H9 (cell line): Measurements from ENCODE around the gene ABCF2. TPM values are rescaled to one million over a fixed set of nuclear protein-coding genes. Genes with fewer than 3 reads are reported as not detected.

Source experiments
- DNase-seq: peaks from one replicate; pipeline ENCODE4 v3.0.0-alpha.2; 2017
- H2AFZ ChIP-seq: one replicate; pipeline ENCODE4 v1.6.1; 2013; ENCODE audit warnings: mild to moderate bottlenecking, low read length, control low read depth, moderate library complexity
- H2AK5ac ChIP-seq: 2 replicates; pipeline ENCODE4 v1.6.1; 2013; ENCODE audit warnings: low read length, control low read depth, mixed read lengths; ENCODE audit not compliant: insufficient read length
- H2BK120ac ChIP-seq: one replicate; pipeline ENCODE4 v1.6.1; 2013; ENCODE audit warnings: low read depth, mild to moderate bottlenecking, low read length, control low read depth, inconsistent platforms; ENCODE audit not compliant: poor library complexity, severe bottlenecking
- H2BK12ac ChIP-seq: 2 replicates; pipeline ENCODE4 v1.6.1; 2013; ENCODE audit warnings: low read length, control low read depth, mixed read lengths, low read depth; ENCODE audit not compliant: insufficient read length
- H2BK15ac ChIP-seq: 2 replicates; pipeline ENCODE4 v1.6.1; 2013; ENCODE audit warnings: low read depth, low read length, control low read depth
- H2BK20ac ChIP-seq: one replicate; pipeline ENCODE4 v1.6.1; 2013; ENCODE audit warnings: low read depth, mild to moderate bottlenecking, low read length, control low read depth, inconsistent platforms; ENCODE audit not compliant: poor library complexity, severe bottlenecking
- H2BK5ac ChIP-seq: 2 replicates; pipeline ENCODE4 v1.6.1; 2013; ENCODE audit warnings: low read length, control low read depth, mixed read lengths; ENCODE audit not compliant: insufficient read length
- H3K14ac ChIP-seq: 2 replicates; pipeline ENCODE4 v1.6.1; 2013; ENCODE audit warnings: low read length, control low read depth; ENCODE audit not compliant: insufficient read depth
- H3K18ac ChIP-seq: 2 replicates; pipeline ENCODE4 v1.6.1; 2013; ENCODE audit warnings: low read depth, mild to moderate bottlenecking, mixed read lengths, low read length, control low read depth; ENCODE audit not compliant: insufficient read length
- H3K23ac ChIP-seq: 2 replicates; pipeline ENCODE4 v1.6.1; 2013; ENCODE audit warnings: low read length, control low read depth, mixed read lengths, low read depth; ENCODE audit not compliant: insufficient read length
- H3K23me2 ChIP-seq: 2 replicates; pipeline ENCODE4 v1.6.1; 2013; ENCODE audit warnings: low read depth, mild to moderate bottlenecking, mixed read lengths, low read length, control low read depth; ENCODE audit not compliant: insufficient read length, poor library complexity, severe bottlenecking
- H3K27ac ChIP-seq: 2 replicates; pipeline ENCODE4 v1.5.1; 2013; ENCODE audit warnings: low read length, control low read depth, mixed read lengths, low read depth; ENCODE audit not compliant: insufficient read length
- H3K27me3 ChIP-seq: 2 replicates; pipeline ENCODE4 v1.6.1; 2013; ENCODE audit warnings: low read length, control low read depth, inconsistent platforms; ENCODE audit not compliant: insufficient read depth
- H3K4ac ChIP-seq: 2 replicates; pipeline ENCODE4 v1.6.1; 2013; ENCODE audit warnings: low read depth, mild to moderate bottlenecking, control low read depth, inconsistent platforms, low read length, moderate library complexity
- H3K4me1 ChIP-seq: 2 replicates; pipeline ENCODE4 v1.6.1; 2013; ENCODE audit warnings: low read length, control low read depth, inconsistent platforms; ENCODE audit not compliant: insufficient read depth
- H3K4me2 ChIP-seq: 2 replicates; pipeline ENCODE4 v1.6.1; 2013; ENCODE audit warnings: low read length, control low read depth, mixed read lengths; ENCODE audit not compliant: insufficient read length, insufficient read depth
- H3K56ac ChIP-seq: 2 replicates; pipeline ENCODE4 v1.6.1; 2013; ENCODE audit warnings: low read depth, mild to moderate bottlenecking, mixed read lengths, low read length, control low read depth; ENCODE audit not compliant: insufficient read length
- H3K79me1 ChIP-seq: 2 replicates; pipeline ENCODE4 v1.6.1; 2013; ENCODE audit warnings: low read depth, mild to moderate bottlenecking, moderate library complexity, low read length, control low read depth, inconsistent platforms; ENCODE audit not compliant: insufficient read depth, poor library complexity, severe bottlenecking
- H3K79me2 ChIP-seq: 2 replicates; pipeline ENCODE4 v1.6.1; 2013; ENCODE audit warnings: low read length, control low read depth, inconsistent platforms; ENCODE audit not compliant: insufficient read depth
- H3K9ac ChIP-seq: 2 replicates; pipeline ENCODE4 v1.6.1; 2013; ENCODE audit warnings: low read length, control low read depth, mixed read lengths; ENCODE audit not compliant: insufficient read length; ENCODE audit errors: extremely low read depth
- H3K9me3 ChIP-seq: one replicate; pipeline ENCODE4 v1.6.1; 2013; ENCODE audit warnings: low read depth, low read length, inconsistent platforms; ENCODE audit not compliant: control insufficient read depth
- H3T11ph ChIP-seq: one replicate; pipeline ENCODE4 v1.6.1; 2013; ENCODE audit warnings: mild to moderate bottlenecking, low read length, control low read depth, inconsistent platforms
- H4K20me1 ChIP-seq: one replicate; pipeline ENCODE4 v1.6.1; 2013; ENCODE audit not compliant: control insufficient read depth, insufficient read length, insufficient read depth
- H4K5ac ChIP-seq: 2 replicates; pipeline ENCODE4 v1.6.1; 2013; ENCODE audit warnings: low read depth, mild to moderate bottlenecking, mixed read lengths, low read length, control low read depth; ENCODE audit not compliant: insufficient read length
- H4K8ac ChIP-seq: replicated peaks from 2 replicates; pipeline ENCODE4 v1.6.1; 2013; ENCODE audit warnings: low read length, control low read depth, mixed read lengths, low read depth; ENCODE audit not compliant: insufficient read length
- H4K91ac ChIP-seq: 2 replicates; pipeline ENCODE4 v1.6.1; 2013; ENCODE audit warnings: low read depth, mild to moderate bottlenecking, moderate library complexity, mixed read lengths, low read length, control low read depth; ENCODE audit not compliant: insufficient read length
- H3K27ac Mint-ChIP-seq, 3 experiments: 2 replicates in 2 of 3; 3 replicates in 1 of 3; pipeline ENCODE4 v1.8.0; 2020 to 2021; ENCODE audit warnings: mixed read lengths in 3 of 3, mild to moderate bottlenecking in 1 of 3, moderate library complexity in 1 of 3
- H3K27me3 Mint-ChIP-seq: 2 replicates; pipeline ENCODE4 v1.8.0; 2021; ENCODE audit warnings: low read depth, mild to moderate bottlenecking, moderate library complexity, mixed read lengths
- H3K36me3 Mint-ChIP-seq, 3 experiments: 2 replicates in 2 of 3; 3 replicates in 1 of 3; pipeline ENCODE4 v1.8.0; 2020 to 2021; ENCODE audit warnings: low read depth in 3 of 3, mixed read lengths in 3 of 3; ENCODE audit not compliant: insufficient read depth in 1 of 3
- H3K4me1 Mint-ChIP-seq, 2 experiments: 2 replicates each; pipeline ENCODE4 v1.8.0; 2020; ENCODE audit warnings: mixed read lengths in 2 of 2
- H3K4me3 Mint-ChIP-seq, 2 experiments: 2 replicates in 1 of 2; 3 replicates in 1 of 2; pipeline ENCODE4 v1.8.0; 2020 to 2021; ENCODE audit warnings: mild to moderate bottlenecking in 2 of 2, mixed read lengths in 2 of 2, moderate library complexity in 1 of 2
- H3K9me3 Mint-ChIP-seq, 2 experiments: 2 replicates in 1 of 2; 3 replicates in 1 of 2; pipeline ENCODE4 v1.8.0; 2020; ENCODE audit warnings: mild to moderate bottlenecking in 2 of 2, mixed read lengths in 2 of 2, moderate library complexity in 1 of 2
- WGBS: extraction: QIAGEN DNeasy Blood & Tissue Kit; methylation state at CpG from one replicate; pipeline ENCODE4 v1.1.7; 2013; ENCODE audit warnings: missing lambda C conversion rate, low lambda C conversion rate, mixed read lengths; ENCODE audit not compliant: insufficient read length; ENCODE audit errors: extremely low coverage; 5-methylcytosine and 5-hydroxymethylcytosine counted together
- total RNA-seq: library from RNA; stranded (reverse); gene quantifications from 2 replicates; pipeline ENCODE4 v1.2.1, GENCODE V29; 2021
- TF ChIP-seq, protein P1 (sequence below): fragments of 200-600 bp; sonication (generic); conservative IDR thresholded peaks from 3 replicates; pipeline ENCODE4 v1.8.0; 2021; ENCODE audit warnings: antibody characterized with exemption, mild to moderate bottlenecking

The ABCF2 gene
- total RNA-seq, 1 experiment from 2014 or later, result 70.1 TPM

DNA sequence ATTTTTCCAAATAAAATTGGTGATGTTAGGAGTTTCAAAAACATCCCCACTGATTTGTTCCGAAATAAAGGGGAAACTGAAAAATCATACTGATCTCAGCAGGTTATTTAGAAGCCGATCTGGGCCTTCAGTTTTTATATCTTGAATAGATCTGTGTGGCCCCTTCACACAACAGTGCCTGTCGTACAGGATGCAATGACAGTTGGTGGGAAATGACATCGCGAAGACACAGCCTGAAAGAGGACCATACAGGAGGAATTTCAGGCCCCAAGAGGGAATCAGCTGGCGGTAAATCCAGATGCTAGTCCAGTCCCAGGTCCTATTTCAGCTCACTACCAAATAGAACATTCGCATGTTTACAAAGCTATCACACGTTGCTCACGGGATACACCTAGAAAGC is 19.7 kb downstream of the ABCF2 start:
- Histone ChIP-seq H4K8ac (no peak overlapping the region), H3K79me1 (no peaks in the 10 kb centered on the region), H3K56ac (no peak overlapping the region), H3K4ac (no peak overlapping the region), H4K91ac (no peak overlapping the region), H4K20me1 (peaks cover 3% of the 10 kb centered on the region), H3K4me1 (peaks cover 5% of the 10 kb centered on the region; the same call in 1 of the 2 replicates), H2AFZ (no peak overlapping the region), H3K23me2 (no peaks in the 10 kb centered on the region), H3K4me2 (no peak overlapping the region), H3T11ph (no peak overlapping the region), H3K14ac (no peak overlapping the region), H3K9me3 (no peaks in the 10 kb centered on the region), H2BK12ac (no peak overlapping the region), H3K23ac (no peak overlapping the region), H3K27me3 (no peaks in the 10 kb centered on the region), H2BK15ac (no peak overlapping the region), H3K79me2 (no peaks in the 10 kb centered on the region), H3K9ac (no peak overlapping the region), H2AK5ac (no peak overlapping the region), H2BK120ac (no peak overlapping the region), H3K27ac (no peak overlapping the region), H2BK20ac (no peak overlapping the region), H2BK5ac (no peak overlapping the region), H4K5ac (no peak overlapping the region), H3K18ac (no peak overlapping the region)
- Mint-ChIP-seq H3K4me3 (no peak overlapping the region), H3K27me3 (peaks cover 43% of the 10 kb centered on the region), H3K9me3 (no peaks in the 10 kb centered on the region), H3K36me3 (peaks cover 0 to 9% (median 0%) of the 10 kb centered on the region in 3 experiments; a peak in 3 of 7 replicates), H3K27ac (no peak overlapping the region), H3K4me1 (peaks cover 13 to 16% of the 10 kb centered on the region in 2 experiments)
- WGBS, result no CpG with 5 or more reads among the region's 9 CpGs
- DNase-seq, result no peak
- TF ChIP-seq, protein P1, sequence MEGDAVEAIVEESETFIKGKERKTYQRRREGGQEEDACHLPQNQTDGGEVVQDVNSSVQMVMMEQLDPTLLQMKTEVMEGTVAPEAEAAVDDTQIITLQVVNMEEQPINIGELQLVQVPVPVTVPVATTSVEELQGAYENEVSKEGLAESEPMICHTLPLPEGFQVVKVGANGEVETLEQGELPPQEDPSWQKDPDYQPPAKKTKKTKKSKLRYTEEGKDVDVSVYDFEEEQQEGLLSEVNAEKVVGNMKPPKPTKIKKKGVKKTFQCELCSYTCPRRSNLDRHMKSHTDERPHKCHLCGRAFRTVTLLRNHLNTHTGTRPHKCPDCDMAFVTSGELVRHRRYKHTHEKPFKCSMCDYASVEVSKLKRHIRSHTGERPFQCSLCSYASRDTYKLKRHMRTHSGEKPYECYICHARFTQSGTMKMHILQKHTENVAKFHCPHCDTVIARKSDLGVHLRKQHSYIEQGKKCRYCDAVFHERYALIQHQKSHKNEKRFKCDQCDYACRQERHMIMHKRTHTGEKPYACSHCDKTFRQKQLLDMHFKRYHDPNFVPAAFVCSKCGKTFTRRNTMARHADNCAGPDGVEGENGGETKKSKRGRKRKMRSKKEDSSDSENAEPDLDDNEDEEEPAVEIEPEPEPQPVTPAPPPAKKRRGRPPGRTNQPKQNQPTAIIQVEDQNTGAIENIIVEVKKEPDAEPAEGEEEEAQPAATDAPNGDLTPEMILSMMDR, result no peak
